GM12892 (cell line): ENCODE data around the gene NHS.

Experiments used
- POLR2A ChIP-seq: IDR thresholded peaks from 2 replicates; pipeline ENCODE4 v1.6.1; 2011; ENCODE audit warnings: low read depth, low read length, control low read depth
- POLR2AphosphoS5 ChIP-seq: IDR thresholded peaks from 2 replicates; pipeline ENCODE4 v1.6.1; 2011; ENCODE audit warnings: low read depth, low read length, control low read depth
- TAF1 ChIP-seq: IDR thresholded peaks from 2 replicates; pipeline ENCODE4 v1.6.1; 2011; ENCODE audit warnings: low read depth, mild to moderate bottlenecking, control low read depth, low read length, borderline replicate concordance

DNA sequence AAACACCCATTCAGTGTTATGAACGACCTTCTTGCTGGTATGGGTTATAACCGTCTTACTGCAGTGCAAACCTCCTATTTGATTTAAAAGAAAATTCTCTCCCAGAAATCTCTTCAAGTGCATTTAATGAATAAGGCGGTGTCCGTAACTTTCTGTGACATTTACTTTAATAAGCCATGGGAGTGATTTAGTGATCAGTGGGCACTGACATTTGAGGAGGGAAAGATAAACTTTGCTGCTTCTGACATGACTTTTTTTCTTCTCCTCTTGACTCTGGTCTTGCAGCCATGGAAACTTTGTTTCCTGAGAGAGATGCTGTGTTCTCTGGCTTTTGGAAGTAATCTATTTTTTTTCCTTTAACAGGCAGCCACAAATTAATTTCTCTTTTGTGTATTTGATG, 106.1 kb downstream of the NHS start:
- TF ChIP-seq POLR2A (no peak), POLR2AphosphoS5 (no peak), TAF1 (no peak)
